Dermis blood vessel endothelial cell (primary cell): ENCODE results near the gene ANKRD36C. TPM values are rescaled to one million over a fixed set of nuclear protein-coding genes. Genes with fewer than 3 reads are reported as not detected.
"Not testable (repeated sequence)": the region's sequence is repeated elsewhere in the genome, so short reads cannot be mapped to it uniquely, and the experiment has no call there.

Experiments
- DNase-seq: peaks from one replicate; pipeline ENCODE4 v3.0.0; 2010
- total RNA-seq: library from RNA; depleted of rRNA; stranded (reverse); fragments of >200 nt; gene quantifications from 2 replicates; pipeline ENCODE4 v1.2.3, GENCODE V29; 2014

Gene ANKRD36C
- total RNA-seq, 1 donor from 2014 or later = 56.8 TPM

DNA sequence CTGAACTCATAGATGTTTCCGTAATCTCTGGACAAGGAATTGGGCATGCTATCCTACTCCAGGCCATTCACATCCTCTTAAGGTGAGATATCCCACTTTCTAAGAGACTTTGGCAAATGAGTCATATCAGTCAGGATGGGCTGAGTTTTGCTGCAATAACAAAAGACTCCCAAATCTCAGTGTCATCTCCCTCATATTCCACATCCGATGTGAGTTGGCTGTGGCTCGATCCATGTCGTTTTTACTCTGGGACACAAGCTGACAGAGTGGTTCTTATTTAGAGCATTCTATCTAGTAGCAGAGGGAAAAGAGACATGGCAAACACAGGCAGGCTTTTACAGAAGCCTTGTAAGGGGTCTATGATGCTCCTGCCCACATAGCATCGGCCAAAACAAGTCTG lies 14.6 kb upstream of the ANKRD36C start:
- DNase-seq = not testable (repeated sequence)

DNA sequence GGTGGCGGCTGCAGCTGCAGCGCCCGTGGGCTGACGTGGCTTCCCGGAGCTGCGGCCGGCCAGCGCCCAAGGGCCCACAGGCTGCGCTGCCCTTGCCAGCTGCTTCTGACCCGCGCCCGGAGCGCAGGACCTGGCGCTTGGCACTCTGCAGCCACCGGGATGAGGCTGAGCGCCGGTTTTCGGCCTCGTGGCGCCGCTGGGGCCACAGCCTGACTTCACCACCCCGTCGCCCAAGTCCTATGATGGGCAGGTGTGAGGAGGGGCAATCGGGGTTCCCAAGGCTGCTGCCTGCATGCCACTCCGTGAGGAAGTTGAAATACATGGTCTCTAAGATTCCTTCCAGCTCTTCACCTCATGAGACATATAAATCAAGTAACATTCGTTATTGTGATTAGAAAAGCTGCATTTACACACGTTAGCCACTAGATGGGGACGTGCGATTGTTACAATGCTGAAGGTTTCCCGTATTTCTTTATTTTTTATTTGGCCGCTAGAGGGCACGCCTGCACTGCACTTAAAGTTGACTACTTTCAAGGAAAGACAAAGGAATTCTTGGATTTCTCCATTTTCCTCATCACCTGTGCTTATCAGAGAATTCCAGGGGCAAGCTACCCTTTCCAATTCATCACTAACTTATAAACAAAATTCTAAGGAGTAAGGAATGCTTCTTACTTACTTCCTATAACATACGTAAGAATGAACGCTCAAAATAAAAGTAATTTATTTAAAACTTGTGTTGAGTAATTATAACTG lies 1.1 kb upstream of the ANKRD36C start:
- peak; percentile 51 for DNase-seq

DNA sequence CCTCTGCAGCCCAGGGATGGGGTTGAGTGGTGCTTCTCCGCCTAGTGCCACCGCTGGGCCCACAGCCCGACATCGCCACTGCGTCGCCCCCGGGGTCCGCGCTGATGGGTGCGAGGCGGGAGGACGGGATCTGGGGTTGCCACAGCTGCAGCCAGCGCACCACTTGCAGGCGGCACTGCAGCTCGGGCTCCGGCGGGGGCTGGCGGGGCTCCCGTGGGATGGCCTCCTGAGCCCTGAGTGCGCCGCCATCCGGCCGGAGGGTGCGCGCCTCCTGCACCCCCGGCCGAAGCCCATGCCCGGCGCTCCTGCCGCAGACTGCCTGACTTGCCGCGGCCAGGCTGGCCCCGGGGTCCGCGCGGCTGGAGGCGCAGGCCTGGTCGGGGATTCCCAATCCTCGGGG lies 478 bp upstream of the ANKRD36C start:
- DNase-seq = not testable (repeated sequence)

DNA sequence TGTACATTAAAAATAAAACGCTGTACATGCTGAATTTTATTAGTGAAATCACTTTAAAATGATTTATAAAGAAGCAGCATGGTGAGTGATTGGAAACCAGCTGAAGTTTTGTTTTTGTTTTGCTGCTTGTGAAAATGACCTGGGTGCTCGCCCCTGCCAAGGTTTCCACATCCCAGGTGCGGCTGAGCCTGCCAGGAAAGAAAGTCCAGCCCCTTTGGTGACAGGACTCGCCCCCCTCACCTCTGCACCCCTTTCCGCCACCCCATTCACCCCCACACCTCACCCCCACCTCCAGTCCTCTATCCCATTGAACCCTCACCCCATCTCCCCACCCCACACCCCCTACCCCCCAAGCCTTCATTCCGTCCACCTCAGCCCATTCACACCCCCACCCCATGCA lies 740 bp downstream of the ANKRD36C start:
- not testable (repeated sequence) for DNase-seq

DNA sequence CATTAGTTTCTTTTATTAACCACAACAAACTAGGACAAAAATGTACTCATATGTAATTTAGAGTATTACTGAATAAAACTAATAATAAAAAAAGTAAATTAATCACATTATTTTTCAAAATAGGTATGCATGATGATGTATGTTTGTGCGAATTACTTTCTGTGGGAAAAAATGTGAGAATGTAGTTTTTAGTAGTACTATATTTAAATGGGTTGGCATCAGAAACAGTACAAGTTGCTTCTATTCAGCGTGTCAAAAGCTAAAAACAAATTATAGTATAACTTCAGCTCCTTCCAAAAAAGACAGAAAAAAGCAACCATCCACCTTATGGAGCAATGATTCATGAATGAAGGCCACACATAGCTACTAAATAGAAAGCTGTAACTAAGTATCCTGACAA lies 40.0 kb downstream of the ANKRD36C start:
- not testable (repeated sequence) for DNase-seq

DNA sequence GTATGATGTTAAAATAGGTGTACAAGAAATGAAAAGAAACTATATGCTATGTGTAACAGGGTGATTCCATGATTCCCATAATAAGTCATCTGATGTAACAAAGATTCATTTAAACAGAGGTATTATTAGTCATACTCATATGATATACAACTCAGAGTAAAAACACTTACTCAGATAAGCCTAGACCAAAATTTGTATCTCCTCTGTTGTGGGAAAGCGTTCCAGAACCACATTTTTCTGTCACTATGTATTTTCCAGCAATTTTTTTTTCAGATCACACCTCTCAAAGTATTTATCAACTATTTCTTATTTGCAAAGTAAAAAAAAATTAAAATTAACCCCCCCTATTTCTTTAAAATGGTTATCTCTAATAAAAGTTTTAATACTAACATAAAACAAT lies 43.6 kb downstream of the ANKRD36C start:
- DNase-seq = not testable (repeated sequence)

DNA sequence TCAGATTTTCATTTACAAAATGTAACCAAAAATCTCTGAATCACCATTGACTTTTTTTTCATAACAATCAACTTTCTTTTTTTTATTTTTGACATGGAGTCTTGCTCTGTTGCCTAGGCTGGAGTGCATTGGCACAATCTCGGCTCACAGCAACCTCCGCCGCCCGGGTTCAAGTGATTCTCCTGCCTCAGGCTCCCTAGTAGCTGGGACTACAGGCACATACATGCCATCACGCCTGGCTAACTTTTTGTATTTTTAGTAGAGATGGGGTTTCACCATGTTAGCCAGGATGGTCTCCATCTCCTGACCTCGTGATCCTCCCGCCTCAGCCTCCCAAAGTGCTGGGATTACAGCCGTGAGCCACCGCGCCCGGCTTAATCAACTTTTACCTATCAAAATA lies 51.7 kb downstream of the ANKRD36C start:
- not testable (repeated sequence) for DNase-seq

DNA sequence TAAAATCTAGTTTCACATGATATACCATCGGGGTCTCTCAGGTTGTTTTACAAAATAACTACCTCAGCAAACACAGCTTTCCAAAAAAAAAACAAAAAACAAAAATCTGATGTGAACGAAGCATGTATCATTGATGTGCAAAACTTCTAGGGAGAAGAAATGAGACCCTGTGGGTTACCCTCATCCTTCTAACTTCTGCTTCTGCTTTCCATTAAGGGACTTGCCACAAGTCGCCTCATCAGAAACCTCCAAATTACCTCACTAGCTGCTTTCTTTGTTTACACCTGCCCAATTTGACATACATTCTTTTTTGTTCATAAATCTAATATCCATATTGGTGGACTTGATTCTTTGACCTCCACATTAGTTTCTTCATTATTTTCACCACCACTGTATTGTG lies 60.9 kb downstream of the ANKRD36C start:
- not testable (repeated sequence) for DNase-seq

DNA sequence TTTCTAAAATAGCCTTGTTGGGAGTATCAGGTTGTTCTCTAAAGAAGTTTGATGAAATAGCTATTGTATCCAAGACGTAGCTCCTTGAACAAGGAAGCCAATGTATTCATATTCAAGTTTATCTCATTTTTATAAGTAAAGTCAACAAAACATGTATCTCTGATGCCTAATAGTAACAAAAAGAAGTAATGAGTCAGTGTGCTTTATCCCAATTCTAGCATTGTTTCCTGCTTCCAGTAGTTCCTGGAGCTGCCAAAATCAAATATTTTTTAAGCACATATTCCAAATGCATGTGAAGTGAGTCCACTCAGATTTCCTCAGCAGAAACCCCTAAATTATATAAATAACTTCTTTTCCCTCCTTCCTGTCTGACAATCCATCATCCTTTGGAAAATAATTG lies 74.6 kb downstream of the ANKRD36C start:
- not testable (repeated sequence) for DNase-seq

DNA sequence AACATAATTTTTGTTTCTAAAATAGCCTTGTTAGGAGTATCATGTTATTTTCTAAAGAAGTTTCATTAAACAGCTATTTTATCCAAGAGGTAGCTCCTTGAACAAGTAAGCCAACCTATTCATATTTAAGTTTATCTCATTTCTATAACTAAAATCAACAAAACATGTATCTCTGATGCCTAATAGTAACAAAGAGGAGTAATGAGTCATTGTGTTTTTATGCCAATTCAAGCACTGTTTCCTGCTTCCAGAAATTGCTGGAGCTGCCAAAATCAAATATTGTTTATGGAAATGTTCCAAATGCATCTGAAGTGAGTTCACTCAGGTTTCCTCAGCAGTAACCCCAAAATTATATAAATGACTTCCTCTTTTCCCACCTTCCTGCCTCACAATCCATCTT lies 76.5 kb downstream of the ANKRD36C start:
- peak; percentile 46 for DNase-seq

DNA sequence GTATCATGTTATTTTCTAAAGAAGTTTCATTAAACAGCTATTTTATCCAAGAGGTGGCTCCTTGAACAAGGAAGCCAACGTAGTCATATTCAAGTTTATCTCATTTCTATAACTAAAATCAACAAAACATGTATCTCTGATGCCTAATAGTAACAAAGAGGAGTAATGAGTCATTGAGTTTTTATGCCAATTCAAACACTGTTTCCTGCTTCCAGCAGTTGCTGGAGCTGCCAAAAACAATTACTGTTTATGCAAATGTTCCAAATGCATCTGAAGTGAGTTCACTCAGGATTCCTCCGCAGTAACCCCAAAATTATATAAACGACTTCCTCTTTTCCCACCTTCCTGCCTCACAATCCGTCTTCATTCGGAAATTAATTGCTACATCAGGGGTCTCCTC lies 80.2 kb downstream of the ANKRD36C start:
- peak; percentile 69 for DNase-seq

DNA sequence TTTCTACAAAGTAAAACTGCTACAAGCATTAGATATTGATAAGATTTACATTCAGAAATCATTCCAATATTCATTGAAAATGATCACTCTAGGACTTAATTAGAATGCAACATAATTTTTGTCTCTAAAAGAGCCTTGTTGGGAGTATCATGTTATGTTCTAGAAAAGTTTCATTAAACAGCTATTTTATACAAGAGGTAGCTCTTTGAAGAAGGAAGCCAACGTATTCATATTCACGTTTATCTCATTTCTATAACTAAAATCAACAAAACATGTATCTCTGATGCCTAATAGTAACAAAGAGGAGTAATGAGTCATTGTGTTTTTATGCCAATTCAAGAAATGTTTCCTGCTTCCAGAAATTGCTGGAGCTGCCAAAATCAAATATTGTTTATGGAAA lies 97.2 kb downstream of the ANKRD36C start:
- not testable (repeated sequence) for DNase-seq

DNA sequence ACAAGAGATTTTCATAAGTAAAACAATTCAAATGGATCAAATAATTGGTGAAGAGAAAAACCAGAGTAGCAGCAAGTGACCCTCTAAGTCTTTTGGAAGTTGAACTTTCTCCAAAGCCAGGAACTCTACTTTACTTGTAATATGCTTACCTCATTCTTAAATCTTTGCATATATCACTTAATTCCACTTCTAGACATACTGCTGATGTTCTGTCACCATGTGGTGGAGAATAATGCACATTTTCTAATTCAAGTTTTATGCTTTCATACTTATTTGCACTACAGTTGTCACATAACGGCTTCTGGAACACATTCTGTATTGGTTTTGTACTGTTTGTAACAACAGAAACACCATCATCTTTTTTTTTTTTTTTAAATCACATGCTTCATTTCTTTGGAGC lies 123.7 kb downstream of the ANKRD36C start:
- DNase-seq = not testable (repeated sequence)

DNA sequence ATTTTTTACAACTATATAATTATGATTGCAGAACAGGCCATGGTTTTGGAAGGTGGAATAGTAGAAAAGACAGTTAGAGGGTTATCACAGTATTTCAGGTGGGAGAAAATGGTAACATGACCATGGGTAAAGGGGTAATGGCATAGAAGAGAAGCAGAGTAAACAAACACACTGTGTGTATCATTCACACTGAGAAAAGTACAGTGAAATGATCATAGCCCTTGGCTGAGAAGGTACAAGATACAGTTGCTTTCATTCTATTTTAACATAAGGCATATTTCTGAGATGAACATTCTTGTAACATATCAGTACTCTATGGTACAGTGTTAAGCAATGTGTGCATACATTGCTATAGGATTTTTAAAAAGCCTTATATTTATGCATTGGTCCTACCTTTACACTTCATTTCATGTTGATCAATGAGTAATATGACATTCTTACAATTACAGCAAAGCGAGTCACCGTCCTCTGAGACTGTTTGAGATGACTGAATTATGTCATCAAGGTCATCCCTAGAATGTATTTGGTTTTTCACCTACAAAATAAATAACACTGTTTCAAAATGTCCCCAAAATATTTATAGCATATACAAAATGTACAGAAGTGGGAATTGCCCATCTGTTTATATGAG lies 124.5 kb downstream of the ANKRD36C start:
- not testable (repeated sequence) for DNase-seq

DNA sequence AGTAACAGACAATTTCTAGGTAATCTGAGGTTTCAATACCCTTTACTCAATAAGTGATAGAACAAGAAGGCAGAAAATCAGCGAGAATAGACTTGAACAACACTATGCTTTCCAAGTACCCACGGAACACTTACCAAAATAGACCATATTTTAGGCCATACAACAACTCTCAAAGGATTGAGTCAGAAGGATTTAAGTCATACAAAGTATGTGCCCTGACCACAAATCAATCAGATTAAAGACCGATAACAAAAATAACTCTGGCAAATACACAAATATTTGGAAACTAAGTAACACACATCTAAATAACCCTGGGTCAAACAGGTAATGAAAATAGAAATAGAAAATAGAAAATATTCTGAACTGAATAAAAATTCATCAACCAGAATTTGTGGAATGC lies 129.5 kb downstream of the ANKRD36C start:
- not testable (repeated sequence) for DNase-seq

DNA sequence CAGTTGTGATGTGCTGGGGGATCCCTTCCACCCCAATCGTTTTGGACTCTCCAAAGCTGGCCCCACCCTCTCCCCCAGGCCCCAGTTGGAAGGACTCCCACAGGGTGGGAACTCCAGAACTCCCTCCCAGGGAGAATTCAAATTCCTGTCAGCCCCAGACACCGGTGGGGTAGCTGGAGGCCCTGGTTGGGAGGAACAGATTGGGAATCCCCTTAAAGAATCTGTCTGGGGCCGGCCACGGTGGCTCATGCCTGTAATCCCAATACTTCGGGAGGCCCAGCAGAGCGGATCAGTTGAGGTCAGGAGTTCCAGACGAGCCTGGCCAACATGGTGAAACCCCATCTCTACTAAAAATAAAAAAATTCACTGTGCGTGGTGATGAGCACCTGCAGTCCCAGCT lies 155.5 kb downstream of the ANKRD36C start:
- DNase-seq = no peak

DNA sequence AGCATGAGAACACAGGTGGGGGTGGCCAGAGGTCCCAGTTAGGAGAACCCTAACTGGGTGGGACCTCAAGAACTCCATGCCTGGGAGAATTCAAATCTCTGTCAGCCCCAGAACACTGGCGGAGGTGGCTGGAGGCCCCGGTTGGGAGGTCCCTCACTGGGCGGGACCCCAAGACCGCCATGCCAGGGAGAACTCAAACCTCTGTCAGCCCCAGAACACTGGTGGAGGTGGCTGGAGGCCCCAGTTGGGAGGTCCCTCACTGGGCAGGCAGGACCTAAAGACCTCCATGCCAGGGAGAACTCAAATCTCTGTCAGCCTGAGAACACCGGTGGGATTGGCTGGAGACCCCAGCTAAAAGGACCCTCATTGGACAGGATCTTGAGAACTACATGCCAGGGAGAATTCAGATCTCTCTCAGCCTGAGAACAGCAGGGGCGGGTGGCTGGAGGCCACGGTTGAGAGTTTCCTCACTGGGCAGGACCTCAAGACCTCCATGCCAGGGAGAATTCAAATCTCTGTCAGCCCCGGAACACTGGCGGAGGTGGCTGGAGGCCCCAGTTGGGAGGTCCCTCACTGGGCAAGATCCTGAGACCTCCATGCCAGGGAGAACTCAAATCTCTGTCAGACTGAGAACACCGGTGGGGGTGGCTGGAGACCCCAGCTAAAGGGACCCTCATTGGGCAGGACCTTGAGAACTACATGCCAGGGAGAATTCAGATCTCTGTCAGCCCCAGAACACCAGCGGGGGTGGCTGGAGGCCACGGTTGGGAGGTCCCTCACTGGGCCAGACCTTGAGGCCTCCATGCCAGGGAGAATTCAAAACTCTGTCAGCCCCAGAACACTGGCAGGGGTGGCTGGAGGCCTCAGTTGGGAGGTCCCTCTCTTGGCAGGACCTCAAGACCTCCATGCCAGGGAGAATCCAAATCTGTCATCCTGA lies 157.3 kb downstream of the ANKRD36C start:
- DNase-seq = not testable (repeated sequence)

DNA sequence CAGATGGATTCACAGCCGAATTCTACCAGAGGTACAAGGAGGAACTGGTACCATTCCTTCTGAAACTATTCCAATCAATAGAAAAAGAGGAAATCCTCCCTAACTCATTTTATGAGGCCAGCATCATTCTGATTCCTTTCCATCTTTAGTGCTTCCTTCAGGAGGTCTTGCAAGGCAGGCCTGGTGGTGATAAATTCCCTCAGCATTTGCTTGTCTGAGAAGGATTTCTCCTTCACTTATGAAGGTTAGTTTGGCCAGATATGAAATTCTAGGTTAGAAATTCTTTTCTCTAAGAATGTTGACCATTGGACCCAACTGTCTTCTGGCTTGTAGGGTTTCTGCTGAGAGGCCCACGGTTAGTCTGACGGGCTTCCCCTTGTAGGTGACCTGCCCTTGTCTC lies 167.4 kb downstream of the ANKRD36C start:
- DNase-seq = not testable (repeated sequence)

DNA sequence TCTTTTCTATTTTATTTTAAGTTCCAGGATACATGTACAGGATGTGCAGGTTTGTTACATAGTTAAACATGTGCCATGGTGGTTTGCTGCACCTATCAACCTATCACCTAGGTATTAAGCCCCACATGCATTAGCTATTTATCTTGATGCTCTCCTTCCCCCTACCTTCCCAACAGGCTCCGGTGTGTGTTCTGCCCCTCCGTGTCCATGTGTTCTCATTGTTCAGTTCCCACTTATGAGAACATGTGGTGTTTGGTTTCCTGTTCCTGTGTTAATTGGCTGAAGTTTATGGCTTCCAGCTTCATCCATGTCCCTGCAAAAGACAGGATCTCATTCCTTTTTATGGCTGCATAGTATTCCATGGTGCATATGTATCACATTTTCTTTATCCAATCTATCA lies 174.1 kb downstream of the ANKRD36C start:
- DNase-seq = not testable (repeated sequence)

DNA sequence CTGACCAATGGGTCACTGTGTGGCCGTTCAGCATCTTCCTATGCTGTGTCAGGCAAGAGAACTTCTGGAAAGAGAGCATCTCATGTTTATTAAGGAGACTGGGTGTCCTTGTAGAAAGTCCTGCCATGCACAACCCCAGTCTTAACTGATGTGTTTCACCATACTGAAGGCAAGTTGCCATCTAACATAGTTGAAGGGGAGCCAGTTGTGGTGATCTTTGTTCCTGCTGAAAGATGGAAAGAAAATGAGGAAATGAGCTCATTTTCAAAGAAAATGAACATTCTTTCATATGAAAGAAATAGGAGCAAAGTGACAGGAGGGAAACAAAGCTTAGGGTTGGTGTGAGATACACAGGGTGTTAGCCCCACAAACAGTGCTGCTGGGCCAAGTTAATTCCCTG lies 178.3 kb downstream of the ANKRD36C start:
- DNase-seq = not testable (repeated sequence)

DNA sequence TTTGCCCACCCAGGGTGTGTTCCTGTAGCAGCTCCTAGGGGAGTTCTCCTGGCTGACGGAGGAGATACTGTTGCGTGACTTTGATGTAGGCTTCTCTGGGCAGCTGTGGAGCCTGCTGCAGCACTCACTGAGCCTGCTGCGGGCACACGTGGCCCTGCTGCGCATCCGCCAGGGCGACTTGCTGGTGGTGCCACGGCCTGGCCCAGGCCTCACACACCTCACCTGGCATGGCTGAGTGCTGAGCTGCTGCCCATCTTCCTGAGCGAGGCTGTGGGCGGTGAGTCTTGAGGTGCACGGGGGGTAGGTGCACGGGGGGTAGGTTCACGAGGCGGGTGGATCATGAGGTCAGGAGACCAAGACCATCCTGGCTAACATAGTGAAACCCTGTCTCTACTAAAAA lies 191.7 kb downstream of the ANKRD36C start:
- no peak for DNase-seq

DNA sequence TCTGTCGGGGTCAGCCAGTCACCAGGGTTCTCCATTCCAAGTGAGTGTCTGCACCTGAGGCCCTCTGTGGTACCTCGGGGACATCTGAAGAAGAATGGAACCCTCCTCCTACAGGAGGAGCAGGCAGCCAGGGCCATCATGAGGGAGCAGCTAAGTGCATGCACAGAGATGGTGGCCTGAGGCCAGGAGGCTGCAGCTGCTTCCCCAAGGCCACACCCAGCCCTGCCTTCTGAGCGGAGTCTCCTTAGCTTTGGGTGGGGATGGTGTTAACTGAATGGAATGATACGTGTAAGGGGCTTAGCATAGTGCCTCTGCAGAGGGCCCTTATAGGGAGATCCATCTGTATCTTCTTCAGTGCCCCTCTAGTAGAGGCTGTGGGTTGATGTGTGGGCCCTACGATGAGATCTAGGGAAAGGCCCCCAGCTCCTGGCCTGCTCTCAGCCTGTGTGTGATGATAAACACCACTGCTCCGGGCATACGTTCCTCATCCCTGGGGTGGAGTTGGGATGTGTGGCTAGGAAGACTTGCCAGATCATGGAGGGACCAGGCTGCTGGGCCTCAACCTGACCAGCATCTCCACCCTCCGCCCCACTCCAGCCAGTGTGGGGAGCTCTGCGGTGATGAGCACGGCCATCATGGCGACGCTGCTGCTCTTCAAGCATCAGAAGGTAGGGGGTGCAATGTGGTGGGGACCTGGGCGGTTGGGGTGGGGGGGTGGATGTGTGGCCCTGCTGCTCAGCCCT lies 192.3 kb downstream of the ANKRD36C start:
- not testable (repeated sequence) for DNase-seq
